ENCODE measurements around the gene CPNE7.

- TF ChIP-seq GATA3 (IDR thresholded peaks at IDR 0.05; ENCODE audit: low read depth, low read length) (no peak), GATA2 (IDR thresholded peaks at IDR 0.05; ENCODE audit: low read depth, low read length) (no peak)
Measured at GRCh38 chr16:89567656-89568594, 7.6 kb upstream of the CPNE7 start.
